ENCODE results near the gene FBXO36. TPM values are rescaled to one million over a fixed set of nuclear protein-coding genes. Genes with fewer than 3 reads are reported as not detected.
"Not testable (repeated sequence)": the region's sequence is repeated elsewhere in the genome, so short reads cannot be mapped to it uniquely, and the experiment has no call there.

Gene FBXO36
- total and polyA plus RNA-seq, 3 experiments from 2014 or later = 0.56 to 0.95 (median 0.74) TPM

DNA sequence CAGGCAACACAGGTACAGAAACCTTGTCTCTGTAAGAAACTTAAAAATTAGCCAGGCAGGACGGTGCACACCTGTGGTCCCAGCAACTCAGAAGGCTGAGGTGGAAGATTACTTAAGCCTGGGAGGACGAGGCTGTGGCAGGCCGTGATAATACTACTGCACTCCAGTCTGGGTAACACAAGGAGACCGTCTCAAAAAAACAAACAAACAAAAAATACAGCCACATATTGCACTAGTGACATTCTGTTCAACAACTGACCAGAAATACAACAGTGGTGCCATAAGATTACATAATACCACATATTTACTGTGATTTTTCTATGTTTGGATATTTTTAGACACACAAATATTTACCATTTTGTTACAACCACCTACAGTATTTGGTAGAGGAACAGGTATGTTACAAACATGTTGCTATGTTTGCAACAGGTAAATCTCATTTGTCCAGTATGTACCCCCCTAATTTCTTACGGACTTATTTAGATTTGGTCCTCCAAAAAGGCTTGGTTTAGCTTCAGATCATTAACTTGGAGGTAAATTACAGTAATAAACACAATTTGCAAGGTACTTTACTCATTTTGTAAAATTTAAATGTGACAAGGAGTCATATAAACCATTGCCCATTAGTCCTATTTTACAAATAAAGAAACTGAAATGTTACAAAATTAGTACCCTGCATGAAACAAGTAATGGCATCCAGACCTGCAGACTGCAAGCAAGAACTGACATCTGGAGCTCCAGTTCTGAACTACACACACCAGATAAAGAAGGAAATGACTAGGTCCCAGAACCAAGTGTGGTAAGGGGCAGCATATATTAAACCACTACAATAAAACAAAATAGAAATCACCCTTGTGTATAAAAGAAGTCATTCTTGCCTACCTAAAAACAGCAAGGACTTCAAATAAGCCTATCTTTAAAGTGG lies 37.3 kb upstream of the FBXO36 start:
- Histone ChIP-seq H3K4me3 (ENCODE audit: low read length) (no peak overlapping the region), H3K27ac (ENCODE audit: low read depth, low read length) (no peak overlapping the region), H3K4me1 (ENCODE audit: insufficient read depth, low read length) (peaks cover 7% of the 10 kb centered on the region), H3K36me3 (ENCODE audit: insufficient read depth, low read length) (no peaks in the 10 kb centered on the region), H3K9me3 (ENCODE audit: low read length) (no peaks in the 10 kb centered on the region), H3K27me3 (ENCODE audit: insufficient read depth, low read length, poor library complexity, severe bottlenecking) (no peaks in the 10 kb centered on the region)
- no peaks in the 10 kb centered on the region for H3K27me3 Mint-ChIP-seq
- ChIA-PET POLR2A (no interaction called here), CTCF (no interaction called here)
- H3K36me3 Mint-ChIP-seq = peaks cover 0 to 26% (median 4%) of the 10 kb centered on the region in 3 donors
- peaks cover 57 to 79% (median 62%) of the 10 kb centered on the region in 3 donors for H3K4me1 Mint-ChIP-seq
- H3K4me3 Mint-ChIP-seq = no peak overlapping the region
- peak overlapping the region in 4 of 8 donors; percentile 31 to 42 (median 39) for H3K27ac Mint-ChIP-seq
- DNase-seq = no peak
- no peaks in the 10 kb centered on the region for H3K9me3 Mint-ChIP-seq

GRCh38 chr2:229887441-229887840 lies 34.9 kb upstream of the FBXO36 start:
- Histone ChIP-seq H3K27ac (ENCODE audit: low read depth, low read length) (no peak overlapping the region), H3K4me3 (ENCODE audit: low read length) (no peak overlapping the region), H3K9me3 (ENCODE audit: low read length) (no peaks in the 10 kb centered on the region), H3K4me1 (ENCODE audit: insufficient read depth, low read length) (peaks cover 7% of the 10 kb centered on the region), H3K27me3 (ENCODE audit: insufficient read depth, low read length, poor library complexity, severe bottlenecking) (no peaks in the 10 kb centered on the region), H3K36me3 (ENCODE audit: insufficient read depth, low read length) (peaks cover 5% of the 10 kb centered on the region)
- Mint-ChIP-seq H3K27ac (peak overlapping the region in 4 of 8 donors; percentile 2 to 61 (median 22)), H3K9me3 (no peaks in the 10 kb centered on the region), H3K4me3 (no peak overlapping the region), H3K36me3 (peaks cover 0 to 30% (median 6%) of the 10 kb centered on the region in 3 donors), H3K27me3 (no peaks in the 10 kb centered on the region), H3K4me1 (peaks cover 56 to 78% (median 68%) of the 10 kb centered on the region in 3 donors)
- POLR2A ChIA-PET = no interaction called here
- CTCF ChIA-PET = no interaction called here
- no peak for DNase-seq

DNA sequence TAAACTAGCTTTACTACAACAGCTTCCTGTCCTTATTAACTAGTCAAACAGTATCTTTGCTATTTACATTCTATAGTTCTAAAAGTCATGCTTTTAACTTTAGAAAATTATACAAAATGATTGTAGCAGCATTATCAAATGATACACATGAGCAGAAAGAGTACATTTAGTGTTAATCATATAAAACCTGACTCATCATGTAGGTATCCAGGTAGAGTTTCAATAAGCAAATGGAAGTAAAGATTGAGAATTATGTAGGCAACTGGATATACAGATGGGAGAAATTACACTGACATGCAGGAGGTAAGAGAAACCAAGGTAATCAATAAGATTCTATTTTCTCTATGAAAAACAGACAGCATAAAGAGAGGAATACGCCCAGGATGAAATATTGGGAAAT lies 34.3 kb upstream of the FBXO36 start:
- Histone ChIP-seq H3K4me1 (ENCODE audit: insufficient read depth, low read length) (peaks cover 3% of the 10 kb centered on the region), H3K9me3 (ENCODE audit: low read length) (no peaks in the 10 kb centered on the region), H3K27ac (ENCODE audit: low read depth, low read length) (no peak overlapping the region), H3K36me3 (ENCODE audit: insufficient read depth, low read length) (peaks cover 5% of the 10 kb centered on the region), H3K4me3 (ENCODE audit: low read length) (no peak overlapping the region), H3K27me3 (ENCODE audit: insufficient read depth, low read length, poor library complexity, severe bottlenecking) (no peaks in the 10 kb centered on the region)
- DNase-seq = no peak
- no peaks in the 10 kb centered on the region for H3K9me3 Mint-ChIP-seq
- ChIA-PET CTCF (no interaction called here), POLR2A (no interaction called here)
- H3K27ac Mint-ChIP-seq = peak overlapping the region in 2 of 8 donors; percentile 17 to 76
- peaks cover 0 to 33% (median 6%) of the 10 kb centered on the region in 3 donors for H3K36me3 Mint-ChIP-seq
- H3K4me3 Mint-ChIP-seq = no peak overlapping the region
- peaks cover 53 to 76% (median 66%) of the 10 kb centered on the region in 3 donors for H3K4me1 Mint-ChIP-seq
- no peaks in the 10 kb centered on the region for H3K27me3 Mint-ChIP-seq

- no peaks in the 10 kb centered on the region for H3K4me1 ChIP-seq (ENCODE audit: insufficient read depth, low read length)
- H3K4me3 Mint-ChIP-seq = no peak overlapping the region
- H3K4me1 Mint-ChIP-seq = peaks cover 55 to 77% (median 66%) of the 10 kb centered on the region in 3 donors
- ChIA-PET CTCF (interaction anchor here (1.2 kb wide), 1 partner anchor 88 kb away, joined by 3 read pairs; no protein-coding TSS in a partner anchor), POLR2A (no interaction called here)
- H3K9me3 ChIP-seq (ENCODE audit: low read length) = no peaks in the 10 kb centered on the region
- no peak overlapping the region for H3K27ac ChIP-seq (ENCODE audit: low read depth, low read length)
- H3K27me3 ChIP-seq (ENCODE audit: insufficient read depth, low read length, poor library complexity, severe bottlenecking) = no peaks in the 10 kb centered on the region
- peaks cover 0 to 36% (median 6%) of the 10 kb centered on the region in 3 donors for H3K36me3 Mint-ChIP-seq
- peak overlapping the region in 3 of 8 donors; percentile 2 to 72 (median 8) for H3K27ac Mint-ChIP-seq
- H3K9me3 Mint-ChIP-seq = no peaks in the 10 kb centered on the region
- peaks cover 5% of the 10 kb centered on the region for H3K36me3 ChIP-seq (ENCODE audit: insufficient read depth, low read length)
- no peak overlapping the region for H3K4me3 ChIP-seq (ENCODE audit: low read length)
- no peaks in the 10 kb centered on the region for H3K27me3 Mint-ChIP-seq
- DNase-seq = no peak
Observed at GRCh38 chr2:229889023-229889422, 33.3 kb upstream of the FBXO36 start.

DNA sequence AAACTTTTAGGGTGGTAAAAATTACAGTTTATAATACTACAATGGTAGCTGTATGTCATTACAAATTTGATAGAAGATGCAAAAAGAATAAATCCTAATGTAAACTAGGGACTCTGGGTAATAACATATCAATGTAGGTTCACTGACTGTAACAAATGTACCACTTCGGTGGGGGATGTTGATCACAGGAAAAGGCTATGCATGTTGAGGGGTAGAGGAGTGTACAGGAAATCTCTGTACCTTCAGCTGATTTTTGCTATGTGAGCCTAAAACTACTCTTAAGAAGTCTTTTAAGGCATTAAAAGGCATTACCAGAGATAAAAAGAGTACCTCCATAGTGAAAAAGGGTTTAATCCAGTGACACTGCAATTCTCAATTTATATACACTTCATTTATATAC lies 25.4 kb upstream of the FBXO36 start:
- no peaks in the 10 kb centered on the region for H3K27me3 ChIP-seq (ENCODE audit: insufficient read depth, low read length, poor library complexity, severe bottlenecking)
- no peaks in the 10 kb centered on the region for H3K9me3 ChIP-seq (ENCODE audit: low read length)
- Mint-ChIP-seq H3K9me3 (no peaks in the 10 kb centered on the region), H3K36me3 (peaks cover 0 to 36% (median 2%) of the 10 kb centered on the region in 3 donors), H3K27me3 (no peaks in the 10 kb centered on the region), H3K27ac (peak overlapping the region in 5 of 8 donors; percentile 19 to 71 (median 47)), H3K4me1 (peaks cover 68 to 88% (median 85%) of the 10 kb centered on the region in 3 donors), H3K4me3 (peak overlapping the region in 3 of 7 donors; percentile 2 to 61 (median 20))
- no peak overlapping the region for H3K27ac ChIP-seq (ENCODE audit: low read depth, low read length)
- CTCF ChIA-PET = no interaction called here
- H3K4me1 ChIP-seq (ENCODE audit: insufficient read depth, low read length) = peaks cover 35% of the 10 kb centered on the region
- no peaks in the 10 kb centered on the region for H3K36me3 ChIP-seq (ENCODE audit: insufficient read depth, low read length)
- H3K4me3 ChIP-seq (ENCODE audit: low read length) = no peak overlapping the region
- DNase-seq = peak in 1 of 5 donors; percentile 13
- POLR2A ChIA-PET = no interaction called here

DNA sequence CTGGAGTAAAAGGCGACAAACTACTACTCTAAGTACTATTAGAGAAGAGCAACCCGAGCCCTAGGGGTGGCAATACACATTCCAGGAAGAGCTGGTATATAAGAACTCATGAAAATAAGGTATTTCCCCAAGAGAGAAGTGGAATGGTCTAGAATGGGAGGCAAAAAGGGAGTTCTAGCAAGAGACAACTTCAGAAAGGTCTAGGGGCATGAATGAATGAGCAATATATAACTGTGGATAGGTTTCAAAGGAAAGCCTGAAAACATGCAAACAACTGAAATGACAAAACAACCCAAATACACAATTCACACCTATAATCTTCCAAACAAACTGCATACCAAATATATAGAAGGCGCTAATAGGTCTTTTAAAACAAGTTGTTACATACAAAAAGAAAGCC lies 22.7 kb upstream of the FBXO36 start:
- H3K9me3 Mint-ChIP-seq = no peaks in the 10 kb centered on the region
- no peaks in the 10 kb centered on the region for H3K9me3 ChIP-seq (ENCODE audit: low read length)
- POLR2A ChIA-PET = no interaction called here
- H3K36me3 ChIP-seq (ENCODE audit: insufficient read depth, low read length) = no peaks in the 10 kb centered on the region
- CTCF ChIA-PET = no interaction called here
- H3K4me1 Mint-ChIP-seq = peaks cover 64 to 86% (median 82%) of the 10 kb centered on the region in 3 donors
- H3K4me1 ChIP-seq (ENCODE audit: insufficient read depth, low read length) = peaks cover 38% of the 10 kb centered on the region
- H3K27ac ChIP-seq (ENCODE audit: low read depth, low read length) = no peak overlapping the region
- no peaks in the 10 kb centered on the region for H3K27me3 Mint-ChIP-seq
- H3K4me3 Mint-ChIP-seq = peak overlapping the region in 1 of 7 donors; percentile 17
- peak overlapping the region in 1 of 8 donors; percentile 90 for H3K27ac Mint-ChIP-seq
- no peaks in the 10 kb centered on the region for H3K27me3 ChIP-seq (ENCODE audit: insufficient read depth, low read length, poor library complexity, severe bottlenecking)
- peaks cover 3 to 36% (median 5%) of the 10 kb centered on the region in 3 donors for H3K36me3 Mint-ChIP-seq
- H3K4me3 ChIP-seq (ENCODE audit: low read length) = no peak overlapping the region
- no peak for DNase-seq

GRCh38 chr2:229900012-229900411 lies 22.3 kb upstream of the FBXO36 start:
- Mint-ChIP-seq H3K4me3 (peak overlapping the region in 1 of 7 donors; percentile 45), H3K36me3 (peaks cover 3 to 36% (median 5%) of the 10 kb centered on the region in 3 donors), H3K27me3 (no peaks in the 10 kb centered on the region), H3K4me1 (peaks cover 61 to 86% (median 82%) of the 10 kb centered on the region in 3 donors), H3K27ac (no peak overlapping the region), H3K9me3 (no peaks in the 10 kb centered on the region)
- DNase-seq = no peak
- ChIA-PET CTCF (no interaction called here), POLR2A (no interaction called here)
- no peaks in the 10 kb centered on the region for H3K36me3 ChIP-seq (ENCODE audit: insufficient read depth, low read length)
- H3K27ac ChIP-seq (ENCODE audit: low read depth, low read length) = no peak overlapping the region
- H3K9me3 ChIP-seq (ENCODE audit: low read length) = no peaks in the 10 kb centered on the region
- no peak overlapping the region for H3K4me3 ChIP-seq (ENCODE audit: low read length)
- H3K4me1 ChIP-seq (ENCODE audit: insufficient read depth, low read length) = peaks cover 35% of the 10 kb centered on the region
- H3K27me3 ChIP-seq (ENCODE audit: insufficient read depth, low read length, poor library complexity, severe bottlenecking) = no peaks in the 10 kb centered on the region

- Mint-ChIP-seq H3K4me1 (peaks cover 61 to 86% (median 82%) of the 10 kb centered on the region in 3 donors), H3K27ac (peak overlapping the region in 1 of 8 donors; percentile 14), H3K36me3 (peaks cover 3 to 40% (median 5%) of the 10 kb centered on the region in 3 donors), H3K4me3 (peak overlapping the region in 2 of 7 donors; percentile 27 to 45)
- DNase-seq; H3K27me3 Mint-ChIP-seq; H3K27me3 ChIP-seq (ENCODE audit: insufficient read depth, low read length, poor library complexity, severe bottlenecking); H3K27ac ChIP-seq (ENCODE audit: low read depth, low read length); H3K36me3 ChIP-seq (ENCODE audit: insufficient read depth, low read length); H3K9me3 Mint-ChIP-seq; CTCF ChIA-PET; POLR2A ChIA-PET; H3K4me3 ChIP-seq (ENCODE audit: low read length); H3K9me3 ChIP-seq (ENCODE audit: low read length): not testable (repeated sequence)
- H3K4me1 ChIP-seq (ENCODE audit: insufficient read depth, low read length) = peaks cover 35% of the 10 kb centered on the region
Observed at GRCh38 chr2:229900514-229900913, 21.8 kb upstream of the FBXO36 start.

Measured in CD8-positive, alpha-beta memory T cell (primary cell).